HG03064 (cell line): ENCODE results near the gene NDUFA3.
A peak's percentile ranks its signal among the peaks of the same experiment; 100 is the strongest.
"Not testable (repeated sequence)": the region's sequence is repeated elsewhere in the genome, so short reads cannot be mapped to it uniquely, and the experiment has no call there.

Experiments
- ATAC-seq: cut with Tn5 transposase; IDR thresholded peaks from one replicate; pipeline ENCODE4 v1.9.1; 2021; ENCODE audit warnings: low read depth; ENCODE audit not compliant: unreplicated experiment

NDUFA3 gene

GRCh38 chr19:54102421-54103169 is at the start of gene NDUFA3:
TSS of gene NDUFA3 (plus strand) at chr19:54102855. CDS start at chr19:54102879, 24 bp downstream.
- peak; percentile 81 for ATAC-seq

GRCh38 chr19:54062643-54063042 is 40.0 kb upstream of the NDUFA3 start:
- ATAC-seq: no peak

- ATAC-seq: no peak
Measured at GRCh38 chr19:54063350-54064116, 39.1 kb upstream of the NDUFA3 start, which contains the start of gene VSTM1. TSS of gene VSTM1 (minus strand) at chr19:54063897. CDS start at chr19:54063777, 120 bp downstream.

- ATAC-seq: no peak
Measured at GRCh38 chr19:54069470-54069869, 33.2 kb upstream of the NDUFA3 start.

GRCh38 chr19:54073829-54074228 is 28.8 kb upstream of the NDUFA3 start:
- no peak for ATAC-seq

- no peak for ATAC-seq
Measured at GRCh38 chr19:54074851-54075250, 27.8 kb upstream of the NDUFA3 start.

GRCh38 chr19:54077334-54077733 is 25.3 kb upstream of the NDUFA3 start:
- ATAC-seq: no peak

- no peak for ATAC-seq
Measured at GRCh38 chr19:54081032-54081431, 21.6 kb upstream of the NDUFA3 start, which contains the start of gene TARM1. TSS of gene TARM1 (minus strand) at chr19:54081365. CDS start at chr19:54081340, 25 bp downstream.

- ATAC-seq: no peak
Measured at GRCh38 chr19:54084410-54084809, 18.2 kb upstream of the NDUFA3 start.

GRCh38 chr19:54094426-54095000 is 8.1 kb upstream of the NDUFA3 start:
- no peak for ATAC-seq

GRCh38 chr19:54095136-54095858 is 7.4 kb upstream of the NDUFA3 start:
- no peak for ATAC-seq

GRCh38 chr19:54095859-54096616 is 6.6 kb upstream of the NDUFA3 start:
- not testable (repeated sequence) for ATAC-seq

GRCh38 chr19:54096617-54097106 is 6.0 kb upstream of the NDUFA3 start:
- no peak for ATAC-seq

GRCh38 chr19:54099190-54099902 is 3.3 kb upstream of the NDUFA3 start:
- ATAC-seq: no peak

- ATAC-seq: not testable (repeated sequence)
Measured at GRCh38 chr19:54099903-54100255, 2.8 kb upstream of the NDUFA3 start.

GRCh38 chr19:54100561-54100960 is 2.1 kb upstream of the NDUFA3 start, which contains the start of gene OSCAR:
TSS of gene OSCAR (minus strand) at chr19:54100803. CDS start at chr19:54100792, 11 bp downstream.
- ATAC-seq: no peak

GRCh38 chr19:54104998-54105715 is 2.5 kb downstream of the NDUFA3 start:
- ATAC-seq: no peak

- no peak for ATAC-seq
Measured at GRCh38 chr19:54105796-54106195, 3.1 kb downstream of the NDUFA3 start.
